22Rv1 (cell line): Measurements from ENCODE around the gene PLXNA2.

Source experiments
- H3K27ac ChIP-seq: fragments of 450-650 bp; 2 replicates; pipeline ENCODE4 v1.5.1; 2017
- ZFX ChIP-seq: fragments of 450-650 bp; IDR thresholded peaks from 2 replicates; pipeline ENCODE4 v1.6.1; 2017; ENCODE audit warnings: antibody characterized with exemption, borderline replicate concordance
- TF ChIP-seq, protein P1 (sequence below): fragments of 450-650 bp; IDR thresholded peaks from 2 replicates; pipeline ENCODE4 v1.5.1; 2017; ENCODE audit warnings: mild to moderate bottlenecking

The PLXNA2 gene

GRCh38 chr1:208044589-208045462 lies 199.4 kb downstream of the PLXNA2 start:
- TF ChIP-seq, protein P1, sequence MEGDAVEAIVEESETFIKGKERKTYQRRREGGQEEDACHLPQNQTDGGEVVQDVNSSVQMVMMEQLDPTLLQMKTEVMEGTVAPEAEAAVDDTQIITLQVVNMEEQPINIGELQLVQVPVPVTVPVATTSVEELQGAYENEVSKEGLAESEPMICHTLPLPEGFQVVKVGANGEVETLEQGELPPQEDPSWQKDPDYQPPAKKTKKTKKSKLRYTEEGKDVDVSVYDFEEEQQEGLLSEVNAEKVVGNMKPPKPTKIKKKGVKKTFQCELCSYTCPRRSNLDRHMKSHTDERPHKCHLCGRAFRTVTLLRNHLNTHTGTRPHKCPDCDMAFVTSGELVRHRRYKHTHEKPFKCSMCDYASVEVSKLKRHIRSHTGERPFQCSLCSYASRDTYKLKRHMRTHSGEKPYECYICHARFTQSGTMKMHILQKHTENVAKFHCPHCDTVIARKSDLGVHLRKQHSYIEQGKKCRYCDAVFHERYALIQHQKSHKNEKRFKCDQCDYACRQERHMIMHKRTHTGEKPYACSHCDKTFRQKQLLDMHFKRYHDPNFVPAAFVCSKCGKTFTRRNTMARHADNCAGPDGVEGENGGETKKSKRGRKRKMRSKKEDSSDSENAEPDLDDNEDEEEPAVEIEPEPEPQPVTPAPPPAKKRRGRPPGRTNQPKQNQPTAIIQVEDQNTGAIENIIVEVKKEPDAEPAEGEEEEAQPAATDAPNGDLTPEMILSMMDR, result no peak
- TF ChIP-seq ZFX, result no peak
- no peak overlapping the region for H3K27ac ChIP-seq

DNA sequence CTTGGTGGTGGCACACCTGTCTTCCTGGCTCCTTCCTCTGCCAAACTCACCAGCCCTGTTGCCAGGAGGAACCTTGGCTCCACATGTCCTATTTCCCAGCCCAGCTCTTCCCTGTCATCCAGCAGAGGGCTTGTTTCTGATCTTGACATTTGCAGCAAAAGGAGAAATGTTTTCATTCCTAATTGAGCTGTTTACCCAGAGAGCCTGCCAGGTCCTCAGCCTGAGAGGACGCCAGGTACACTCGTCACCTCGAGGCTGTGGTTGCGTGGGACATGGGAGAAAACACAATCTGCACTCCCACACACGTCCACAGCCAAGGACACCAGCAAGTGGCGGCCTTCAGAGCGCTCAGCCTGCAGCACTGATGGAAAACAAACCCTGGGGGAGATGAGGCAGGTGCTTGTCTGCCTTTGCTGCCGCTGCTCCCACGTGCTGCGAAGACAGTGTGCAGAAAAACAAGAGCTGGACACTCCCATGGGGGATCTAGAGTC lies 200.4 kb downstream of the PLXNA2 start:
- TF ChIP-seq, protein P1, result no peak
- no peak for TF ChIP-seq ZFX
- H3K27ac ChIP-seq, result no peak overlapping the region

GRCh38 chr1:208042868-208043267 lies 201.3 kb downstream of the PLXNA2 start:
- TF ChIP-seq, protein P1, result no peak
- TF ChIP-seq ZFX, result no peak
- no peak overlapping the region for H3K27ac ChIP-seq

- TF ChIP-seq, protein P1, result no peak
- TF ChIP-seq ZFX, result no peak
- H3K27ac ChIP-seq, result no peak overlapping the region
These were observed 202.1 kb downstream of the PLXNA2 start for GRCh38 chr1:208042041-208042615.

DNA sequence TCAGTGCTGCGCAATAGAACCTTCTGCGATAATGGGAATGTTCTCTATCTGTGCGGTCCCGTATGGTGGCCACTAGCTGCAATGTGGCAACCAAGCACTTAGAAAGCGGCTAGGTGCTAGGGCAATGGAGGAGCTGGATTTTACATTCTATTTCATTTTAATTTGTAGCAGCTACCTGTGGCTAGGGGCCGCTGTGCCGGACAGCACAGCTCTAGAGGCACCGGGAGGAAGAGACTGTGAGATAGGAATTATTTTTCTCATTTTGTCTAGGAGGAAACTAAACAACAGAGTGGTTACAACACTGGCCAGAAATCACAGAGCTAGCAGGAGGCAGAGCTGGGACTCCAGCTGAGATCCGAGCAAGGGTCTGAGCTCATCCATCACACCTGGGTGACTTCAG lies 202.7 kb downstream of the PLXNA2 start:
- no peak overlapping the region for H3K27ac ChIP-seq
- TF ChIP-seq, protein P1, result no peak
- TF ChIP-seq ZFX, result no peak

DNA sequence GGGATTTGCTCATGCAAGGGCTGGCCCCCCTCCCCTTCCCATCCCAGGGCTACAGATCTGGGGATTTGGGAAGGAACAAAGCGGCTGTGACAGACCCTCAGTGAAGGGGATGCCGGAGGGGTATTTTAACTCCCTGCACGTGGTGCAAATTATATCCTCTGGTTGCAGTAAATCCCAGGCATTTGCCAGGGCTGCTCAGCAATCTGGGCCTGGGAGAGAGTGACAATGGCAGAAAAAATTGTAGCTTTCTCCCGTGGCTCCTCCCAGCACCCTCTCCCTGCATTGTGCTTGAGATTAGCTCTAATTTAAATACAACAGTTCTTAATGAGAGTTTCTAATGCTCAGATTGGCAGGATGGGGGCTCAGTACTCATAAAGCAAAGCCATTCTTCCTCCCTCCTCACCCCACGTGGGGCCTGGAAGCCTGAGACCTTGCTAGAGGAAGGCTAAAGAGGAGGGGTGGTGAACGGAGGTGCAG lies 203.3 kb downstream of the PLXNA2 start:
- no peak for TF ChIP-seq ZFX
- TF ChIP-seq, protein P1, result no peak
- H3K27ac ChIP-seq, result no peak overlapping the region
